ENCODE measurements around the gene PDGFRB. TPM values are rescaled to one million over a fixed set of nuclear protein-coding genes. Genes with fewer than 3 reads are reported as not detected.

The PDGFRB gene
- polyA plus RNA-seq, 2 of the 4 experiments (the other 2 are of a cell fraction): 0.22 TPM

DNA sequence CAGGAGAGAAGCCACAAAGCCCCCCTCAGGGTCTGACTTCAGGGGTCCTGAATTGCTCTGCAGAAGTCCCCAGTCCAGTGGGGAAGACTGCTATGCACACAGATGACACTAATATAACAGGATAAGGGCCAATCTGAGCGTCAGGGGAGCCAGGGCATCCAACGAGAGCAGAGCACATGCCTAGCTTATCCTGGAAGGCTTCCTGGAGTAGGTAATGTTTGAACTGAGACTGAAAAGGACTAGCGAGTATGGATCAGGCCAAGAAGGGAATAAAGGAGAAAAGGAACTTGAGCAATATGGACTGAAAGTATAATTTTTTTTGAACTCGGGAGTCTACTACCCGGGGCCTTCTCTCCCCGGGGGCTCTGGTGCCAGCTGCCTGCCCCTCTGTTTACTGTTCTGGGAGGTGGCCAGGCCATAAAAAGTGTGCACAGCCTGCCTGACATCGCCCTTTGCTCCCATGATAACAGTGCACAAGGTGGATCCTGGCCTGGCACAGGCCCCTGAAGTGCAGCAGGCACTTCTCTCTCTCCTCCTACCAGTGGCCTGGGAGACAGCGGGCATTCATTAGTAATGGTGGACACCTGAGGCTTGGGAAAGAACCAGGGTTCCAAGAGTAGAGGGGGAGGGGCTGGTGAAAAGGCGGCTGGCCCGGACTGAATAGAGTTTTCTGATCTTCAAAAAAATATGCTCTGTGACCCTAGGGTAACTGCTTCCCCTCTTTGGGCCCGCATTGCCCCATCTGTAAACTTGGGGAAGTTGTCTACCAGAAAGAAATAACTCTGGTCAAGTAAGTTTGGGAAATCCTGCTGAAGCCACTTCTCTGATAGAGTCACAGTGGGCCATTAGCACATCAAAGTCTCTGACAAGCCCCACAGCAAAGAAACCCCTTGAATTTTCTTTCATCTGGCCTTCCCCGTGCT is 29.6 kb upstream of the PDGFRB start (continued):
- TF ChIP-seq FOSL2 (IDR thresholded peaks at IDR 0.05) (no peak), FOSL2 (CRISPR knock-in tag; IDR thresholded peaks at IDR 0.05) (no peak)

GRCh38 chr5:150184006-150184405 is 28.4 kb upstream of the PDGFRB start:
- TF ChIP-seq CHD4 (IDR thresholded peaks at IDR 0.05; ENCODE audit: borderline replicate concordance) (no peak), SMC3 (IDR thresholded peaks at IDR 0.05) (no peak)
- TF ChIP-seq, protein P1, sequence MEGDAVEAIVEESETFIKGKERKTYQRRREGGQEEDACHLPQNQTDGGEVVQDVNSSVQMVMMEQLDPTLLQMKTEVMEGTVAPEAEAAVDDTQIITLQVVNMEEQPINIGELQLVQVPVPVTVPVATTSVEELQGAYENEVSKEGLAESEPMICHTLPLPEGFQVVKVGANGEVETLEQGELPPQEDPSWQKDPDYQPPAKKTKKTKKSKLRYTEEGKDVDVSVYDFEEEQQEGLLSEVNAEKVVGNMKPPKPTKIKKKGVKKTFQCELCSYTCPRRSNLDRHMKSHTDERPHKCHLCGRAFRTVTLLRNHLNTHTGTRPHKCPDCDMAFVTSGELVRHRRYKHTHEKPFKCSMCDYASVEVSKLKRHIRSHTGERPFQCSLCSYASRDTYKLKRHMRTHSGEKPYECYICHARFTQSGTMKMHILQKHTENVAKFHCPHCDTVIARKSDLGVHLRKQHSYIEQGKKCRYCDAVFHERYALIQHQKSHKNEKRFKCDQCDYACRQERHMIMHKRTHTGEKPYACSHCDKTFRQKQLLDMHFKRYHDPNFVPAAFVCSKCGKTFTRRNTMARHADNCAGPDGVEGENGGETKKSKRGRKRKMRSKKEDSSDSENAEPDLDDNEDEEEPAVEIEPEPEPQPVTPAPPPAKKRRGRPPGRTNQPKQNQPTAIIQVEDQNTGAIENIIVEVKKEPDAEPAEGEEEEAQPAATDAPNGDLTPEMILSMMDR (IDR thresholded peaks at IDR 0.05): no peak
- H3K27ac ChIP-seq: no peak overlapping the region
- ChIA-PET POLR2A (no interaction called here), CTCF (no interaction called here)
- whole genome bisulfite sequencing (ENCODE audit: missing lambda C conversion rate): 56% methylated on average over 2 of the region's 2 CpGs
- H3K4me3 ChIP-seq: no peak overlapping the region
- DNase-seq (ENCODE audit: low read depth in 1 of 2, low spot score in 1 of 2): no peak
- no peak for ATAC-seq
- no peak overlapping the region for H3K4me2 ChIP-seq
- no peaks in the 10 kb centered on the region for H3K9me3 ChIP-seq
- no peaks in the 10 kb centered on the region for H3K4me1 ChIP-seq
- FAIRE-seq: no peak

DNA sequence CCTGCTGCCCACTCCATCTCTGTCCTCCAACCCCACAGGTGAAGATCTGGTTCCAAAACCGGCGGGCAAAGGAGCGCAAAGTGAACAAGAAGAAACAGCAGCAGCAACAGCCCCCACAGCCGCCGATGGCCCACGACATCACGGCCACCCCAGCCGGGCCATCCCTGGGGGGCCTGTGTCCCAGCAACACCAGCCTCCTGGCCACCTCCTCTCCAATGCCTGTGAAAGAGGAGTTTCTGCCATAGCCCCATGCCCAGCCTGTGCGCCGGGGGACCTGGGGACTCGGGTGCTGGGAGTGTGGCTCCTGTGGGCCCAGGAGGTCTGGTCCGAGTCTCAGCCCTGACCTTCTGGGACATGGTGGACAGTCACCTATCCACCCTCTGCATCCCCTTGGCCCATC is 27.8 kb upstream of the PDGFRB start:
- no peak overlapping the region for H3K4me2 ChIP-seq
- no peaks in the 10 kb centered on the region for H3K9me3 ChIP-seq
- ChIA-PET CTCF (no interaction called here), POLR2A (no interaction called here)
- no peak overlapping the region for H3K27ac ChIP-seq
- 86% methylated on average over 10 of the region's 12 CpGs for WGBS (ENCODE audit: missing lambda C conversion rate)
- no peak for FAIRE-seq
- no peak overlapping the region for H3K4me3 ChIP-seq
- no peak for DNase-seq (ENCODE audit: low read depth in 1 of 2, low spot score in 1 of 2)
- H3K4me1 ChIP-seq: no peaks in the 10 kb centered on the region
- no peak for TF ChIP-seq CHD4 (IDR thresholded peaks at IDR 0.05; ENCODE audit: borderline replicate concordance)
- no peak for TF ChIP-seq POLR2A (IDR thresholded peaks at IDR 0.05; ENCODE audit: low read length)
- TF ChIP-seq JUN (IDR thresholded peaks at IDR 0.05): no peak
- no peak for TF ChIP-seq HEYL (CRISPR knock-in tag; IDR thresholded peaks at IDR 0.05)
- no peak for TF ChIP-seq EHMT2 (IDR thresholded peaks at IDR 0.05; ENCODE audit: low read depth)
- no peak for TF ChIP-seq SMC3 (IDR thresholded peaks at IDR 0.05)
- no peak for TF ChIP-seq SREBF2 (IDR thresholded peaks at IDR 0.05)
- no peak for ATAC-seq

DNA sequence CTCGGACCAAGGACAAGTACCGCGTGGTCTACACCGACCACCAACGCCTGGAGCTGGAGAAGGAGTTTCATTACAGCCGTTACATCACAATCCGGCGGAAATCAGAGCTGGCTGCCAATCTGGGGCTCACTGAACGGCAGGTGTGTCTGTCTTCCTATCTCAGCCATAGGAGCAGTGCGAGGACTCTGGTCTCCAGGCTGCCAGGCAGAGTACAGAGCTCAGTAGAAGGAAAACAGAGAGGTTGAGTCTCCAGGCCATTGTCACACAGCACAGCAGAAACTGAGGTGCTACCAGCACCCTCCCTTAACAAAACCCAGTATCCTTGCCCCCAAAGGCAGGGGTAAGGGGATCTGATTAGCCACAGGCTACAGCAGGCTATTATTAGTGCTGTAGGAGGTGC is 27.1 kb upstream of the PDGFRB start:
- FAIRE-seq (no peak), DNase-seq (ENCODE audit: low read depth in 1 of 2, low spot score in 1 of 2) (no peak), ATAC-seq (no peak)
- Histone ChIP-seq H3K4me2 (no peak overlapping the region), H3K27ac (no peak overlapping the region), H3K4me3 (no peak overlapping the region), H3K9me3 (no peaks in the 10 kb centered on the region), H3K4me1 (no peaks in the 10 kb centered on the region)
- CTCF ChIA-PET: interaction anchor here (1.2 to 2.1 kb wide), 2 partner anchors 10 to 24 kb away, joined by 4 to 9 read pairs; no protein-coding TSS in a partner anchor
- POLR2A ChIA-PET: no interaction called here
- TF ChIP-seq ZFP36 (IDR thresholded peaks at IDR 0.05; ENCODE audit: borderline replicate concordance, partially characterized antibody) (peak; percentile 83), RARB (CRISPR knock-in tag; IDR thresholded peaks at IDR 0.05) (no peak)
- WGBS (ENCODE audit: missing lambda C conversion rate): 71% methylated on average over 10 of the region's 10 CpGs

DNA sequence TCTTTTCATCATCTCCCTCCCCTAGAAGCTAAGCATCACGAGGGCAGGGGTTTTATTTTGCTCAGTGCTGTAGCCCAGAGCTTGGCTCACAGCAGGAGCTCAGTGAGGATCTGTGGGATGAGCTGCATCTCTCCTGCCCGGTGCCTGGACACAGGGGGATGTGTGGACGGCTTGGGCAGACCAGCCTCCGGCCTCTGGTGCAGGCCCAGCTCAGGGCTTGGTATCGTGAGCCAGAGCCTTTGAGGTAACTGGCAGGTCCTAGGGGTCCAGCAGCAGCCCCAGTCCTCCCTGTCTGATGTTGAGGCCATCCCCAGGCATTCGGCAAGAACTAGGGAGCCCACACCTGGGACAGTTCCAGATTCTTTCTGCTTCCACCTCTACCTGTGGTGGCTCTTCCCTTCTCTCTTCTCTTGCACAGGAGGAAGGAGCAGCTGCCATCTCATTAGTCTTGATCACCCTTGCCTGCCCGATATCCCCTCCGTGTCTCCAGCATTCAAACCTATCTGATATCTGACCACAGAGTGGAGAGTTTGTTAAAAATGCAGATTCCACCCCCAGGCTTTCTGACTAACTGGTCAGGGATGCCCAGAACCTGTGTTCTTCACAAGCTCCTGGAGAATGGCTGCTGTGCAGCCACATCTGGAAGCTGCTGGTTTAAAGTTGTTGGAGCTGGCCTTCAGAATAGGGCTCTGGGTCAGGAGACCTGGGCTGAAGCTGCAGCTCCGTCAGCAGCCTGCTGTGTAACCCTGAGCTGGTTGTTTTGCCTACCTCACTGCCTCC is 26.3 kb upstream of the PDGFRB start:
- ATAC-seq: peak in 1 of 2 experiments; percentile 19; a peak in 1 of 6 replicates
- H3K4me1 ChIP-seq: no peaks in the 10 kb centered on the region
- whole genome bisulfite sequencing (ENCODE audit: missing lambda C conversion rate): 78% methylated on average over 8 of the region's 9 CpGs
- no peak overlapping the region for H3K4me2 ChIP-seq
- ChIA-PET CTCF (interaction anchor here (0.8 to 3.4 kb wide), 7 partner anchors 11 to 58 kb away, joined by 3 to 11 read pairs (median 4); no protein-coding TSS in a partner anchor), POLR2A (no interaction called here)
- no peak overlapping the region for H3K27ac ChIP-seq
- H3K9me3 ChIP-seq: no peaks in the 10 kb centered on the region
- no peak for FAIRE-seq
- H3K4me3 ChIP-seq: no peak overlapping the region
- DNase-seq (ENCODE audit: low read depth in 1 of 2, low spot score in 1 of 2): no peak
- TF ChIP-seq, protein P2, sequence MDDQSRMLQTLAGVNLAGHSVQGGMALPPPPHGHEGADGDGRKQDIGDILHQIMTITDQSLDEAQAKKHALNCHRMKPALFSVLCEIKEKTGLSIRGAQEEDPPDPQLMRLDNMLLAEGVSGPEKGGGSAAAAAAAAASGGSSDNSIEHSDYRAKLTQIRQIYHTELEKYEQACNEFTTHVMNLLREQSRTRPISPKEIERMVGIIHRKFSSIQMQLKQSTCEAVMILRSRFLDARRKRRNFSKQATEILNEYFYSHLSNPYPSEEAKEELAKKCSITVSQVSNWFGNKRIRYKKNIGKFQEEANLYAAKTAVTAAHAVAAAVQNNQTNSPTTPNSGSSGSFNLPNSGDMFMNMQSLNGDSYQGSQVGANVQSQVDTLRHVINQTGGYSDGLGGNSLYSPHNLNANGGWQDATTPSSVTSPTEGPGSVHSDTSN (IDR thresholded peaks at IDR 0.05): no peak
- no peak for TF ChIP-seq ZSCAN20 (CRISPR knock-in tag; IDR thresholded peaks at IDR 0.05)
- no peak for TF ChIP-seq RAD21 (conservative IDR thresholded peaks at IDR 0.05 in 1 of 2, IDR thresholded peaks at IDR 0.05 in 1 of 2)
- no peak for TF ChIP-seq RARB (CRISPR knock-in tag; IDR thresholded peaks at IDR 0.05)
- no peak for TF ChIP-seq EHF (CRISPR knock-in tag; IDR thresholded peaks at IDR 0.05)
- no peak for TF ChIP-seq JUNB (IDR thresholded peaks at IDR 0.05)
- TF ChIP-seq TFCP2L1 (CRISPR knock-in tag; IDR thresholded peaks at IDR 0.05): no peak
- TF ChIP-seq, protein P3, sequence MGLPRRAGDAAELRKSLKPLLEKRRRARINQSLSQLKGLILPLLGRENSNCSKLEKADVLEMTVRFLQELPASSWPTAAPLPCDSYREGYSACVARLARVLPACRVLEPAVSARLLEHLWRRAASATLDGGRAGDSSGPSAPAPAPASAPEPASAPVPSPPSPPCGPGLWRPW (IDR thresholded peaks at IDR 0.05): no peak
- TF ChIP-seq MAFK (IDR thresholded peaks at IDR 0.05; ENCODE audit: partially characterized antibody): no peak
- TF ChIP-seq ELK1 (IDR thresholded peaks at IDR 0.05; ENCODE audit: low read depth, low read length): no peak
- no peak for TF ChIP-seq HDAC2 (IDR thresholded peaks at IDR 0.05)
- no peak for TF ChIP-seq JUN (IDR thresholded peaks at IDR 0.05)
- TF ChIP-seq FOSL2 (IDR thresholded peaks at IDR 0.05): no peak
- no peak for TF ChIP-seq FOSL2 (CRISPR knock-in tag; IDR thresholded peaks at IDR 0.05)

Data from A549 (cell line).